Measurements from ENCODE around the gene POU2F1.
A peak's percentile ranks its signal among the peaks of the same experiment; 100 is the strongest.
"Not testable (repeated sequence)": the region's sequence is repeated elsewhere in the genome, so short reads cannot be mapped to it uniquely, and the experiment has no call there.

The POU2F1 gene

GRCh38 chr1:167305706-167306277, 85.1 kb downstream of the POU2F1 start:
- no peak for TF ChIP-seq CTCF (conservative IDR thresholded peaks at IDR 0.05)

GRCh38 chr1:167310732-167311131, 90.0 kb downstream of the POU2F1 start:
- TF ChIP-seq CTCF (conservative IDR thresholded peaks at IDR 0.05) = no peak
- peak overlapping the region; percentile 41 for H3K27ac ChIP-seq

More at GRCh38 chr1:167305706-167306277, 85.1 kb downstream of the POU2F1 start:
- H3K27ac ChIP-seq = no peak overlapping the region

- no peak overlapping the region for H3K27ac ChIP-seq
- no peak for TF ChIP-seq CTCF (conservative IDR thresholded peaks at IDR 0.05)
Measured at GRCh38 chr1:167312871-167313270, 92.2 kb downstream of the POU2F1 start.

- no peak overlapping the region for H3K27ac ChIP-seq
- no peak for TF ChIP-seq CTCF (conservative IDR thresholded peaks at IDR 0.05)
Measured at GRCh38 chr1:167314671-167315070, 94.0 kb downstream of the POU2F1 start.

GRCh38 chr1:167317463-167317862, 96.8 kb downstream of the POU2F1 start:
- no peak overlapping the region for H3K27ac ChIP-seq
- no peak for TF ChIP-seq CTCF (conservative IDR thresholded peaks at IDR 0.05)

- H3K27ac ChIP-seq = not testable (repeated sequence)
Measured at GRCh38 chr1:167319206-167319605, 98.5 kb downstream of the POU2F1 start.

GRCh38 chr1:167322483-167322882, 101.8 kb downstream of the POU2F1 start:
- H3K27ac ChIP-seq = no peak overlapping the region
- no peak for TF ChIP-seq CTCF (conservative IDR thresholded peaks at IDR 0.05)

- no peak overlapping the region for H3K27ac ChIP-seq
- TF ChIP-seq CTCF (conservative IDR thresholded peaks at IDR 0.05) = no peak
Measured at GRCh38 chr1:167325151-167325550, 104.5 kb downstream of the POU2F1 start.

All from VCaP (cell line).